SHP77 (cell line): ENCODE results near the gene ISG20.

Experiments
- DNase-seq, 2 experiments: peaks; one replicate each; lab custom pipeline; 2025; lab: John Stamatoyannopoulos, UW

Gene ISG20

GRCh38 chr15:88638626-88639372 lies at the start of gene ISG20:
Gene ISG20 (plus strand): TSS chr15:88639016. CDS start chr15:88639367, 351 bp downstream.
- DNase-seq = peak; percentile 94 to 95

DNA sequence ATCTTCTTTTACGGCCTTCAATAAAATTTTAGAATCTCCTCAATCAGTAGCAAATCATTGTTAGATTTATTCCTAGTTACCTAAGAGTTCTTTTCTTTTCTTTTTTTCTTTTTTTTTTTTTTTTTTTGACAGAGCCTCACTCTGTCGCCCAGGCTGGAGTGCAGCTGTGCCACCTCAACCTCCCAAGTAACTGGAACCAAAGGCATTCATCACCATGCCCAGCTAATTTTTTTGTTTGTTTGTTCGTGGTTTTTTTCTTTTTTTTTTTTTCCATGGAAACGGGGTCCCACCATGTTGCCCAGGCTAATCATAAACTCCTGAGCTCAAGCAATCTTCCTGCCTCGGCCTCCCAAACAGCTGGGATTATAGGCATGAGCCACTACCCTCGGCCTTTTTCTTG lies 48.1 kb upstream of the ISG20 start:
- no peak for DNase-seq

DNA sequence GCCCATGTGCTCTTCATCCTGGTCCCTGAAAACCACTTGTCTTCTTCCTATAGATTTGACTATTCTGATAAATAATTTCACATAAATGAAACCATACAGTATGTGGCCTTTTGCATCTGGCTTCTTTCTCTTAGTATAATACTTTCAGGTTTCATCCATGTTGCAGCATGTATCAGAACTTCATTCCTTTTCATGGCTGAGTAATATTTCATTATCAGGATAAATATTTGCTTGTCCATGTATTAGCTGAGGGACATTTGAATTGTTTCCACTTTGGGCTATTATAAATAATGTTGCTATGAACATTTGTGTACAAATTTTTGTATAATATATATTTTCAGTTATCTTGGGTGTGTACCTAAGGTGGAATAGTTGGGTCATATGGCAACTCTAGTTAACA lies 47.4 kb upstream of the ISG20 start:
- DNase-seq = no peak

- no peak for DNase-seq
These were observed 34.9 kb upstream of the ISG20 start for GRCh38 chr15:88603885-88604284.

- no peak for DNase-seq
These were observed 34.2 kb upstream of the ISG20 start for GRCh38 chr15:88604381-88605188.

GRCh38 chr15:88605189-88606069 lies 33.4 kb upstream of the ISG20 start:
- no peak for DNase-seq

DNA sequence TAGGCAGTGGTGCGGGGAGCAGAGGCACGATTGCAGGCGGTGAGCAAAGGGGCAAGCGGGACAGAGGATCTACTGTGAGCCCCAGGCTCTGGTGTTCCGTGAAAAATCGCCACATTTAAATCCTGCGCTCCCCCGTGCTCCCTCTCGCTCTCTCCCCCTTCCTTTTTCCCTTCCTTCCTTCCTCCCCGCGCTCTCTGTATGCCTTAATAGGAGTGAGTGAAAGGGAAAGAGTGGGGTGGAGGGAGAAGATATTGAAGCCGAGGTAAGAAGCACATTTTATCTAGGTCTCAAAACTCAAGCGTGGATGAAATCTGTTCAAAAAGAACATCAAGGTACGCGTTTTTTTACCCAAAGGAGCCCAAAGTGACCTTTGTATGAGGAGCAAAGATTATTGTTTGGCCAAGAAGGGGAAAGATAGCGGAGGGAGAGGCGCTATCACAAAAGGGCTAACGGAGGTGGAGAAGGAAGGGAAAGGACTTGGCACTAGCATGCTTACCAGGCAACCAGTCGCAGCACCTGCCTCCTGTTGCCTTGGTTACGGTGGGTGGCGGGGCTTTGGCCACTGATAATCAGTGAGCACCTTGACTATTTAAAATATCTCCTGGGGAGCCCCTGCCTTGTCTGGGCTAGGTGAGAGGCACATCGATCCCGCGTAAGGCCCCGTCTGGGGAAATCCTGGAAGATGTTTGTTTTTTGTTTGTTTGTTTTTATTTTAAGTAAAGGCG lies 32.6 kb upstream of the ISG20 start:
- DNase-seq = peak in 1 of 2 experiments; percentile 22

DNA sequence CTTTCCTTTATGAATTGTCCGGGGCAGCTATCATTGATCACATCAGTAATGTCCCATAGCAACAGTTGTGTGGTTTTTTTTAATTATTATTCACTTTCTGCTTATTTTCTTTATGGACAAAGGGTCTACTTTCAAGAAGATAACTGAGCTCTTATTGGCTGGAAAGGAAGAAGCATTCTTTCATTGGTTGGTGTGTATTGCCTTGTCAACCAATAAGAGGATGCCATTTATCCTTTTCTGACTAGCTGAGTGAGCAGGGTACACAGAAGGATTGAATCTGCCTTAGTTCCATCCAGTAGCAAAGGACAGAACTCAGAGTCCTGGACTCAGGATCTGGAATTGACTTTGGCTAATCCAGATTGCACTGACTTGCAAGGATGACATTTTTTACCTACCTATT lies 30.9 kb upstream of the ISG20 start:
- DNase-seq = no peak

DNA sequence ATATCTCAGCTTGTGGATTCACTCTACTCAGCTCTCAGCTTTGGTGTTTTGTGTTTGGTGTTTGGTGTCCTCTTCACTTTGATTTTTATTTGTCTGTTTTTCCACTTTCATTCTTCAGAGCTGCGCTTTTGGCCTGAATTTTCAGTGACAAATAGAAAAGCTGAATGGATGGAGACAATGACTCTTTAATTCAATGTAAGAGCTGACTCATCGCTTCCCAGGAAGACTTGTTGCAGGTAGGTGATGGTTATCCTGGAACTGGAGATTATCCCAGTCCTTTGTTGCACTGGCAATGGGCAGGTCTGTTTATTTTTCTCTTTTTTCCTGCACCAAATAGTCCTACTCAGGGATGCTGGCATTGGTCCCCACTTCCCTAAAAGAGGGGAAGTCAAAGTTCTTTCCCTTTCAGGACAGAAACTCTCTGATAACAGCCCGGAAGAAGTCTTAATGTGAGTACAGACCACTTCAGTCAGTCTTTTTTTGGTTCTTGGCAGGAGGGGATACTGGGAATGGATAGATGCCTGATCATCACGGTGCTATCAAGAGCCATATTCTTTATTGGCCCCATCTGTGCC lies 30.1 kb upstream of the ISG20 start:
- DNase-seq = no peak

DNA sequence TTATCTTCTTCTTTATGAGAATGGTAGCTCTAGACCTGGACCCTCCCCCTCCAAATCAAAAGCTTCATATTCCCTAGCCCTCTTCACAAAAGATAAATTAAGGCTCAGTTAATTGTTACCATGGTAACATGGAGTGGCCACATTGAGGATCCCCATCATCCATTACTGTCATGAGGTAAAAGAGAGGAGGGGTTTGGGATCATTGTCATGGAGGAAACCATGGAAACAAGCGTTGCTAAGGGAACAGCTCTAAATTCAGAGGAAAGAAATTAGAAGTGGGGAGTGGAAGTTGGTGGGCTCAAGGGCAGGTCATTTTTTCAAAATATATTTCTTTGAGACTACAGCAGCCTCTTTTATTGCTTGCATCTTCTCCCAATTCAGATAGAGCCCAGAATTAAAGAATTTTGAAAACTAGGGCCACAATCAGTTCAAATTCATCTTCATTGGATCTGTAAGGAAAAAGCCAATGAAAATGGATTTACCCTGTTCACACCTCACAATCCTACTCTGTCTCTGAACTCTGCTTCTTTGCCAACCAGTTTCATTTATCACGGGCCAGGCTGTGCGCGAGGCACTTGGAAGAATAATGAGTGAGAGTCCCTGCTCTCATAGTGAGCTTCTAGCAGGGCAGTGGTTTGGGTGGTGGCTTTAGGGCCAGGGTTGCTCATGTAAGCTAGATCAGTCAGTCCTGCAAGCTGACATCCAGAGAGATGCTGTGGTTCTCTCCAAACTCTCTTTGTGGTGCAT lies 29.3 kb upstream of the ISG20 start:
- DNase-seq = no peak

DNA sequence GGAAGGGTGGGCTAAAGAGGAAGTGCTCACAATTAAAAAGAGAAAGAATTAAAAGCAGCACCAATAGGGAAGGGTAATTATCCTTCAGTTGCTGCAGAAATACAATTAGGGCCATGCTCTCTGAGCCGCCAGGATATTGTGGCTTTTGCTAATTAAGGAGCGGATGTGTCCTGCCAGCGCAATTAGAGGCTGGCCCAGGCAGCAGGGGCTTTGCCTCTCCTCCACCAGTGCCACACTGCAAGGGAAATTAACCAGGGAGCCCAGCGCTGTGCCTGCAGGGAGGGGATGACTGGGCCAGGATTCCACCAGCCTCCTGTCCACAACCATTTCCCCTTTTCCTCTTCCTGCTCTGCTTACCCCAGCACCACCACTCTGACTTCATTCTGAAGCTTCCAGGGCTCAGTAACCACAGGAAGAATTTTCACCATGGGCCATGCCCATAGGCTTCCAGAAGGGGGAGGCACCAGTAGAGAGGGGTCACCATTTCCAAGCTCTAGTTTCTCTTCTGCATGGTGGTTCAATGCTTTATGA lies 28.1 kb upstream of the ISG20 start:
- no peak for DNase-seq

DNA sequence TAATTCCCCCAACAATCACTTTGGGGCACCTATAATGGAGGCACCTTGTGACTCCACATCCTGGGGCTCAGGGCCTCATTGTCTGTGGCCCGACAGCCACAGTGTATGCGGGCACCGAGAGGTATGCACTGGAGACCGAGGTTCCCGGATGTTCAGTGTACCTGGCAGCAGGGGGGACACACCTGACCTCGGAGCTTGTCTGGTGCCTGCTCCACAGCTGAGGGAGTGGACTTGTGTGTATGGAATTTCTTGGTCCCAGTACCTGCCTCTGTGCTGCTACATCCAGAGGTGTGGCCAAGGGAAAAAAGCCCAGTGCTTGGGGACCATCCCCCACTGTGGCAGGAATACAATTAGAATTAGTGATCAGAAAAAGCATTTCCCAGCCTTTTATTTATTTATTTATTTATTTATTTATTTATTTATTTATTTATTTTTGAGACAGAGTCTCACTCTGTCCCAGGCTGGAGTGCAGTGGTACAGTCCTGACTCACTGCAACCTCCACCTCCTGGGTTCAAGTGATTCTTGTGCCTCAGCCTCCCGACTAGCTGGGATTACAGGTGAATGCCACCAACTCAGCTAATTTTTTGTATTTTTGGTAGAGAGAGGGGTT lies 26.5 kb upstream of the ISG20 start:
- DNase-seq = no peak

- no peak for DNase-seq
These were observed 25.5 kb upstream of the ISG20 start for GRCh38 chr15:88613074-88613944.

- no peak for DNase-seq
These were observed 23.3 kb upstream of the ISG20 start for GRCh38 chr15:88615303-88616107.

- DNase-seq = no peak
These were observed 22.6 kb upstream of the ISG20 start for GRCh38 chr15:88616240-88616639.

DNA sequence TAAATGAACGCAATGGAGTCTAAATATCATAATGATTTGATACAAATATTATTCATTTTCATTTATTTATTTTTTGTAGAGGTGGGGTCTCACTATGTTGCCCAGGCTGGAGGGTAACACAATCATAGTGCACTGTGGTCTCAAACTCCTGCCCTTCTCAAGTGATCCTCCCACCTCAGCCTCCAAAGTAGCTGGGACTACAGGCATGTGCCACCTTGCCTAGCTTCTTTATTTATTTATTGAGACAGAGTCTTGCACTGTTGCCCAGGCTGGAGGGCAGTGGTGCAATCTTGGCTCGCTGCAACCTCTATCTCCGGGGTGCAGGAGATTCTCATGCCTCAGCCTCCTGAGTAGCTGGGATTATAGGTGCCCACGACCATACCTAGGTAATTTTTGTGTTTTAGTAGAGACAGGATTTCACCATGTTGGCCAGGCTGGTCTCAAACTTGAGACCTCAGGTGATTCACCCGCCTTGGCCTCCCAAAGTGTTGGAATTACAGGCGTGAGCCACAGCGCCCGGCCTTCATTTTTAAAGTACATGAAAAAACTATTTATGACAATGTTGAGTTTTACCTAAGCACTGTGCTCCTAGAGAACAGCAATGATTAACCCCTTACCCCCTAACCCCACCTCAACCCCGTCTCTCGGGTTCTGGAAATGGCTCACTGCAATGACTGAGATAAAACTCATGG lies 21.6 kb upstream of the ISG20 start:
- no peak for DNase-seq

DNA sequence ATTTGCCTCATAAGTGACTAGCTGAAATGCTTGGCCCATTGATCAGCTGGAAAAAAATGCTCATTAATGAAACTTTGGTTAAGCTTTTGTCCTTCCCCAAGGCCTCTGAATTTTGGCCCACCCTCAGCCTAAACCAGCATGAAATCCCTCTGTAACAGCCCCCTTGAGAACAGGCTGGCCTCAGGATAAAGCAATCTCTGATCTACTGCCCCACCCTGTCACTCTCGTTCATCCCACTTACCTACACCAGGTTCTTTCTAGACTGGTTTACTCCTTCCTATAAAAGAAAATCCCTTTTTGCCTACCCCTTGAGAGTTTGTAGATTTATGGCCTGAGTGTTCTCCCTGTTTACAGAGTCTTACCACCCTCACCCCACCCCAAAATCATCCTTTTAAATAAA lies 21.0 kb upstream of the ISG20 start:
- no peak for DNase-seq
